WTC11 (cell line): ENCODE data around the gene GDF2. TPM values are rescaled to one million over a fixed set of nuclear protein-coding genes. Genes with fewer than 3 reads are reported as not detected.

Experiments used
- ATAC-seq: fragments of 200-7000 bp; cut with Tn5 transposase; 2 replicates; pipeline ENCODE4 v1.10.0; 2021; ENCODE audit warnings: mild to moderate bottlenecking, moderate library complexity
- CTCF ChIA-PET: fragments of 300-600 bp; sonication (Branson Sonifier 250); formaldehyde crosslinking; loops from one replicate; lab custom pipeline; 2021; ENCODE audit warnings: antibody characterized with exemption; lab: Charles Lee
- POLR2A ChIA-PET: fragments of 350-600 bp; sonication (Branson Sonifier 250); formaldehyde crosslinking; loops from one replicate; lab custom pipeline; 2021; ENCODE audit warnings: antibody characterized with exemption; lab: Charles Lee
- DNase-seq: peaks from one replicate; pipeline ENCODE4 v3.0.0; 2021; ENCODE audit warnings: low spot score
- H3K27ac Mint-ChIP-seq: 2 replicates; pipeline ENCODE4 v1.8.0; 2021; ENCODE audit warnings: mixed read lengths
- H3K27me3 Mint-ChIP-seq: 2 replicates; pipeline ENCODE4 v1.8.0; 2021; ENCODE audit warnings: low read depth, mild to moderate bottlenecking, moderate library complexity, mixed read lengths
- H3K36me3 Mint-ChIP-seq: 2 replicates; pipeline ENCODE4 v1.8.0; 2021; ENCODE audit warnings: mixed read lengths
- H3K4me1 Mint-ChIP-seq: 2 replicates; pipeline ENCODE4 v1.8.0; 2022; ENCODE audit warnings: mixed read lengths
- H3K4me3 Mint-ChIP-seq: 2 replicates; pipeline ENCODE4 v1.8.0; 2021; ENCODE audit warnings: mild to moderate bottlenecking, moderate library complexity, mixed read lengths
- H3K9me3 Mint-ChIP-seq: 2 replicates; pipeline ENCODE4 v1.8.0; 2021; ENCODE audit warnings: mixed read lengths
- ELF4 ChIP-seq: sonication (generic); formaldehyde crosslinking; IDR thresholded peaks from 2 replicates; pipeline ENCODE4 v1.8.1; 2022; ENCODE audit warnings: low read depth, mild to moderate bottlenecking, moderate library complexity, missing genetic modification reagents
- EMX1 ChIP-seq: fragments of 250-450 bp; sonication (Bioruptor Pico); IDR thresholded peaks from 2 replicates; pipeline ENCODE4 v1.8.0; 2021; ENCODE audit warnings: mild to moderate bottlenecking
- KAT7 ChIP-seq: sonication (generic); formaldehyde crosslinking; IDR thresholded peaks from 2 replicates; pipeline ENCODE4 v1.8.1; 2023; ENCODE audit warnings: missing genetic modification reagents, mild to moderate bottlenecking, borderline replicate concordance
- MXD4 ChIP-seq: fragments of 250-450 bp; sonication (Bioruptor Pico); IDR thresholded peaks from 2 replicates; pipeline ENCODE4 v1.8.0; 2021; ENCODE audit warnings: mild to moderate bottlenecking, moderate library complexity, borderline replicate concordance
- NR1H2 ChIP-seq: sonication (generic); formaldehyde crosslinking; IDR thresholded peaks from 2 replicates; pipeline ENCODE4 v1.9.0; 2021; ENCODE audit warnings: mild to moderate bottlenecking, moderate library complexity, missing genetic modification reagents
- PRRX2 ChIP-seq: fragments of 250-450 bp; sonication (Bioruptor Pico); IDR thresholded peaks from 2 replicates; pipeline ENCODE4 v1.8.0; 2021; ENCODE audit warnings: mild to moderate bottlenecking
- RELA ChIP-seq: sonication (generic); formaldehyde crosslinking; IDR thresholded peaks from 2 replicates; pipeline ENCODE4 v1.8.1; 2022; ENCODE audit warnings: missing genetic modification reagents, mild to moderate bottlenecking, borderline replicate concordance
- ZNF317 ChIP-seq: sonication (generic); formaldehyde crosslinking; IDR thresholded peaks from 2 replicates; pipeline ENCODE4 v1.8.1; 2023; ENCODE audit warnings: low read depth, mild to moderate bottlenecking, moderate library complexity, missing genetic modification reagents, borderline replicate concordance
- total RNA-seq: library from RNA; stranded (reverse); gene quantifications from 3 replicates; pipeline ENCODE4 v1.2.3, GENCODE V29; 2021
- TF ChIP-seq, protein P1 (sequence below): sonication (generic); formaldehyde crosslinking; IDR thresholded peaks from 2 replicates; pipeline ENCODE4 v1.8.0; 2022; ENCODE audit warnings: mild to moderate bottlenecking, missing genetic modification reagents
- TF ChIP-seq, protein P2 (sequence below): sonication (generic); formaldehyde crosslinking; IDR thresholded peaks from 2 replicates; pipeline ENCODE4 v1.8.0; 2023; ENCODE audit warnings: missing genetic modification reagents
- TF ChIP-seq, protein P3 (sequence below): sonication (generic); formaldehyde crosslinking; IDR thresholded peaks from 2 replicates; pipeline ENCODE4 v1.8.0; 2022; ENCODE audit warnings: mild to moderate bottlenecking, missing genetic modification reagents
- TF ChIP-seq, protein P4 (sequence below): sonication (generic); formaldehyde crosslinking; IDR thresholded peaks from 2 replicates; pipeline ENCODE4 v1.8.1; 2022; ENCODE audit warnings: low read depth, mild to moderate bottlenecking, moderate library complexity, missing genetic modification reagents, borderline replicate concordance
- TF ChIP-seq, protein P5 (sequence below): fragments of 250-450 bp; sonication (Bioruptor Pico); IDR thresholded peaks from 2 replicates; pipeline ENCODE4 v1.9.0; 2021; ENCODE audit warnings: mild to moderate bottlenecking
- TF ChIP-seq, protein P6 (sequence below): fragments of 250-450 bp; sonication (Bioruptor Pico); IDR thresholded peaks from 2 replicates; pipeline ENCODE4 v1.9.0; 2021; ENCODE audit warnings: moderate library complexity, mild to moderate bottlenecking, inconsistent platforms, borderline replicate concordance
- TF ChIP-seq, protein P7 (sequence below): fragments of 200-600 bp; IDR thresholded peaks from 2 replicates; pipeline ENCODE4 v1.8.0; 2022; ENCODE audit warnings: antibody characterized with exemption

GDF2 gene
- total RNA-seq, 1 experiment from 2014 or later = not detected

DNA sequence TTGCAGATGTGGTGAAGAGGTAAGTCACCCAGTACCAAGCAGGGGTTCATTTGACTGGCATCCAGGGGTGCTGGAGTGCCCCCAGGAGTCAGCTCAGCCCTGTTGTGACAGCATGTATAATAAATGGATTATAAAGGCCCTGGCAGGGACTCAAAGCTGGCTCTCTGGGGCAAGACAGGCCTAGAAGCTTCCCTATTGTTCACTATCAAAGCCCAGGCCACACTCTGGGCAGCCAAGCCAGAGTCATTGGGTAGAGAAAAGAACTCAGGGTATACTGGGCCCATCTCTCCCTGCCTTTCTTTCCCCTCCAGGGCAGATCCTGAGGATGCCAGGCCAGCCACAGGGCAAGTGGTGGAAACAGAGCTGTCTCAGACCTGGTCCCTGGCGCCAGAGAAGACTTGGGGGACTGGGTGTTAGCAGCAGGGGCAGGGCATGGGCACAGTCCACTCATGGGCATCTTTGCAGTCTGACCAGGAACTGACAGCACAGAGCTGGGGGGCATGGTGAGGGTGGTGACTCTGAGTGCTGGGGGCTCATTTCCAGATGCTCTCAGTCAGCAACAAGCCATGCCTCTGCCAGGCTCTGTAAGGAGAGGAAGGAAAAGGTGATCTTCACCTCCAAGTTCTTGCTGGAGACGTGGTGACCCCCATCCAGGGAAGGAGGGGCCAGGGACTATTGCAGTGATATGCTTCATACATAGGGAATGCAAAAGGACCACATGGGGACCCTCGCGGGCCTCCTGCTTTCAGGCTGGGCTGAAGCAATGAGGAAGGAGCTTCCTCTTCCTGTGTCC, 37.6 kb downstream of the GDF2 start (continued):
- TF ChIP-seq, protein P1, sequence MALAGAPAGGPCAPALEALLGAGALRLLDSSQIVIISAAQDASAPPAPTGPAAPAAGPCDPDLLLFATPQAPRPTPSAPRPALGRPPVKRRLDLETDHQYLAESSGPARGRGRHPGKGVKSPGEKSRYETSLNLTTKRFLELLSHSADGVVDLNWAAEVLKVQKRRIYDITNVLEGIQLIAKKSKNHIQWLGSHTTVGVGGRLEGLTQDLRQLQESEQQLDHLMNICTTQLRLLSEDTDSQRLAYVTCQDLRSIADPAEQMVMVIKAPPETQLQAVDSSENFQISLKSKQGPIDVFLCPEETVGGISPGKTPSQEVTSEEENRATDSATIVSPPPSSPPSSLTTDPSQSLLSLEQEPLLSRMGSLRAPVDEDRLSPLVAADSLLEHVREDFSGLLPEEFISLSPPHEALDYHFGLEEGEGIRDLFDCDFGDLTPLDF = no peak
- no peak for TF ChIP-seq EMX1
- TF ChIP-seq, protein P2, sequence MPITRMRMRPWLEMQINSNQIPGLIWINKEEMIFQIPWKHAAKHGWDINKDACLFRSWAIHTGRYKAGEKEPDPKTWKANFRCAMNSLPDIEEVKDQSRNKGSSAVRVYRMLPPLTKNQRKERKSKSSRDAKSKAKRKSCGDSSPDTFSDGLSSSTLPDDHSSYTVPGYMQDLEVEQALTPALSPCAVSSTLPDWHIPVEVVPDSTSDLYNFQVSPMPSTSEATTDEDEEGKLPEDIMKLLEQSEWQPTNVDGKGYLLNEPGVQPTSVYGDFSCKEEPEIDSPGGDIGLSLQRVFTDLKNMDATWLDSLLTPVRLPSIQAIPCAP = no peak
- TF ChIP-seq, all 79 proteins: peak for 0

DNA sequence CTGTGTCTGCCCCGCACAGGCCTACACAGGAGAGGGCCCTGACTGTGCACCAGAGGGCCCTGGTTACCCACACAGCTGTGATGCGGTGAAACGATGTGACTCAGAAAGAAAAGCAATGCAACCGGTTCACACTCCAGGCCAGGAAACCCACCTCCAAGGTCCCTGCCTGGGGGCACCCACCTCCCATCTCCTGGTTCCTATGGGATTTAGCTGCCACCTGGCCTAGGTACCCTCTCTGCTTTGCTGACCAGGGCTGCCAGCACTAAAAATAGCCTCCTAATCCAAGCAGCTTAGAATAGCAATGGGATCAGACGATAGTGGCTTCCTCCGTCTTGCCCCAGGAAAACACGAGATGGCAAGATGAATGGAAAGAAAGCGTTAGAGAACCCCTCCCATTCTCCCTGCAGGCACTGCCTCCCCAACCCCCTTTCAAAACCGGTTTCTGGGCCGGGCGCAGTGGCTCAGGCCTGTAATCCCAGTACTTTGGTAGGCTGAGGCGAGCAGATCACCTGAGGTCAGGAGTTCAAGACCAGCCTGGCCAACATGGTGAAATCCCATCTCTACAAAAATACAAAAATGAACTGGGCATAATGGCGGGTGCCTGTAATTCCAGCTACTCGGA, 38.3 kb downstream of the GDF2 start:
- TF ChIP-seq, protein P3, sequence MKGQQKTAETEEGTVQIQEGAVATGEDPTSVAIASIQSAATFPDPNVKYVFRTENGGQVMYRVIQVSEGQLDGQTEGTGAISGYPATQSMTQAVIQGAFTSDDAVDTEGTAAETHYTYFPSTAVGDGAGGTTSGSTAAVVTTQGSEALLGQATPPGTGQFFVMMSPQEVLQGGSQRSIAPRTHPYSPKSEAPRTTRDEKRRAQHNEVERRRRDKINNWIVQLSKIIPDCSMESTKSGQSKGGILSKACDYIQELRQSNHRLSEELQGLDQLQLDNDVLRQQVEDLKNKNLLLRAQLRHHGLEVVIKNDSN (CRISPR knock-in tag) = no peak
- TF ChIP-seq, protein P4, sequence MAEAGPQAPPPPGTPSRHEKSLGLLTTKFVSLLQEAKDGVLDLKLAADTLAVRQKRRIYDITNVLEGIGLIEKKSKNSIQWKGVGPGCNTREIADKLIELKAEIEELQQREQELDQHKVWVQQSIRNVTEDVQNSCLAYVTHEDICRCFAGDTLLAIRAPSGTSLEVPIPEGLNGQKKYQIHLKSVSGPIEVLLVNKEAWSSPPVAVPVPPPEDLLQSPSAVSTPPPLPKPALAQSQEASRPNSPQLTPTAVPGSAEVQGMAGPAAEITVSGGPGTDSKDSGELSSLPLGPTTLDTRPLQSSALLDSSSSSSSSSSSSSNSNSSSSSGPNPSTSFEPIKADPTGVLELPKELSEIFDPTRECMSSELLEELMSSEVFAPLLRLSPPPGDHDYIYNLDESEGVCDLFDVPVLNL = no peak
- TF ChIP-seq, protein P5, sequence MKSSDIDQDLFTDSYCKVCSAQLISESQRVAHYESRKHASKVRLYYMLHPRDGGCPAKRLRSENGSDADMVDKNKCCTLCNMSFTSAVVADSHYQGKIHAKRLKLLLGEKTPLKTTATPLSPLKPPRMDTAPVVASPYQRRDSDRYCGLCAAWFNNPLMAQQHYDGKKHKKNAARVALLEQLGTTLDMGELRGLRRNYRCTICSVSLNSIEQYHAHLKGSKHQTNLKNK (CRISPR knock-in tag) = no peak
- no peak for TF ChIP-seq ELF4 (CRISPR knock-in tag)
- no peak for TF ChIP-seq KAT7
- TF ChIP-seq, protein P6, sequence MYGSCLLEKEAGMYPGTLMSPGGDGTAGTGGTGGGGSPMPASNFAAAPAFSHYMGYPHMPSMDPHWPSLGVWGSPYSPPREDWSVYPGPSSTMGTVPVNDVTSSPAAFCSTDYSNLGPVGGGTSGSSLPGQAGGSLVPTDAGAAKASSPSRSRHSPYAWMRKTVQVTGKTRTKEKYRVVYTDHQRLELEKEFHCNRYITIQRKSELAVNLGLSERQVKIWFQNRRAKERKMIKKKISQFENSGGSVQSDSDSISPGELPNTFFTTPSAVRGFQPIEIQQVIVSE = no peak
- no peak for TF ChIP-seq ZNF317 (CRISPR knock-in tag)
- no peak for TF ChIP-seq RELA (CRISPR knock-in tag)
- TF ChIP-seq MXD4 (CRISPR knock-in tag) = no peak
- no peak overlapping the region for H3K4me3 Mint-ChIP-seq
- ChIA-PET POLR2A (no interaction called here), CTCF (interaction anchor here (1.8 to 2.7 kb wide), 2 partner anchors 17 to 20 kb away, joined by 9 to 17 read pairs; no protein-coding TSS in a partner anchor)
- ATAC-seq (no peak), DNase-seq (no peak)
- H3K36me3 Mint-ChIP-seq = no peaks in the 10 kb centered on the region
- no peaks in the 10 kb centered on the region for H3K9me3 Mint-ChIP-seq
- no peaks in the 10 kb centered on the region for H3K27me3 Mint-ChIP-seq
- H3K4me1 Mint-ChIP-seq = peaks cover 26% of the 10 kb centered on the region
- H3K27ac Mint-ChIP-seq = no peak overlapping the region

DNA sequence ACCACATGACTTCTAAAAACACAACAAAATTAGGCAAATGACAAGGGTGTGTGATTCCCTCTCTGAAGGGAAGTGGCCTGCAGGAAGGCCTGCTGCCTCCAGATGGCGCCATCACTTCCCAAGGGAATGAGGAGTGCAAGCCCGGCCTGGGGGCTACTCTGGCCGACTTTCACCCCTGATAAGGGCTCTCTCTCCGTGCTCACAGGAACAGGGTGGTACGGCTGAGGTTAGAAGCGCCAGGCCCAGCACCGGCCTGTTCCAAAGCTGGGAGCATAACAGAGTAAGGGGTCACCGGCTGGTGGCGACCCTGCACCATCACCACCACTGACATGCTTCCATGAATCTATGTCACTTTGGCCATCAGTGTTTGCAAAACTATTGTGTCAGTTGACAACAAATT, 39.0 kb downstream of the GDF2 start:
- POLR2A ChIA-PET = interaction anchor here (1.5 kb wide), 1 partner anchor 23 kb away, joined by 7 read pairs; the partner anchor contains the start of gene ZNF488
- H3K36me3 Mint-ChIP-seq = no peaks in the 10 kb centered on the region
- H3K27me3 Mint-ChIP-seq = no peaks in the 10 kb centered on the region
- no peaks in the 10 kb centered on the region for H3K9me3 Mint-ChIP-seq
- TF ChIP-seq, protein P7, sequence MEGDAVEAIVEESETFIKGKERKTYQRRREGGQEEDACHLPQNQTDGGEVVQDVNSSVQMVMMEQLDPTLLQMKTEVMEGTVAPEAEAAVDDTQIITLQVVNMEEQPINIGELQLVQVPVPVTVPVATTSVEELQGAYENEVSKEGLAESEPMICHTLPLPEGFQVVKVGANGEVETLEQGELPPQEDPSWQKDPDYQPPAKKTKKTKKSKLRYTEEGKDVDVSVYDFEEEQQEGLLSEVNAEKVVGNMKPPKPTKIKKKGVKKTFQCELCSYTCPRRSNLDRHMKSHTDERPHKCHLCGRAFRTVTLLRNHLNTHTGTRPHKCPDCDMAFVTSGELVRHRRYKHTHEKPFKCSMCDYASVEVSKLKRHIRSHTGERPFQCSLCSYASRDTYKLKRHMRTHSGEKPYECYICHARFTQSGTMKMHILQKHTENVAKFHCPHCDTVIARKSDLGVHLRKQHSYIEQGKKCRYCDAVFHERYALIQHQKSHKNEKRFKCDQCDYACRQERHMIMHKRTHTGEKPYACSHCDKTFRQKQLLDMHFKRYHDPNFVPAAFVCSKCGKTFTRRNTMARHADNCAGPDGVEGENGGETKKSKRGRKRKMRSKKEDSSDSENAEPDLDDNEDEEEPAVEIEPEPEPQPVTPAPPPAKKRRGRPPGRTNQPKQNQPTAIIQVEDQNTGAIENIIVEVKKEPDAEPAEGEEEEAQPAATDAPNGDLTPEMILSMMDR = peak; percentile 84
- TF ChIP-seq NR1H2 (CRISPR knock-in tag) (no peak), PRRX2 (CRISPR knock-in tag) (no peak)
- TF ChIP-seq, all 79 proteins: peak for 1
- peak; percentile 94 for ATAC-seq
- Mint-ChIP-seq H3K27ac (no peak overlapping the region), H3K4me3 (no peak overlapping the region), H3K4me1 (peaks cover 26% of the 10 kb centered on the region)
- CTCF ChIA-PET = interaction anchor here (0.6 to 2.7 kb wide), 10 partner anchors 9 to 314 kb away, joined by 3 to 17 read pairs (median 6); partner anchors contain the start of genes RBP3 and ZNF488
- peak; percentile 89 for DNase-seq
